ENCODE measurements around the gene COL23A1.

The COL23A1 gene

GRCh38 chr5:178223196-178223773 lies 366.9 kb downstream of the COL23A1 start:
- TF ChIP-seq CTCF (IDR thresholded peaks at IDR 0.05; ENCODE audit: unreplicated experiment in 3 of 3): no peak
- peaks cover 69% of the 10 kb centered on the region for H3K36me3 Mint-ChIP-seq (ENCODE audit: low read depth)
- H3K4me1 Mint-ChIP-seq: peaks cover 13% of the 10 kb centered on the region

GRCh38 chr5:178222292-178222691 lies 367.9 kb downstream of the COL23A1 start:
- H3K27ac Mint-ChIP-seq: no peak overlapping the region
- no peak for TF ChIP-seq CTCF (IDR thresholded peaks at IDR 0.05; ENCODE audit: unreplicated experiment in 3 of 3)
- H3K9me3 Mint-ChIP-seq: no peaks in the 10 kb centered on the region
- H3K27me3 Mint-ChIP-seq (ENCODE audit: low read depth): no peaks in the 10 kb centered on the region
- H3K4me1 Mint-ChIP-seq: peaks cover 13% of the 10 kb centered on the region
- peaks cover 60% of the 10 kb centered on the region for H3K36me3 Mint-ChIP-seq (ENCODE audit: low read depth)
- H3K4me3 Mint-ChIP-seq: no peak overlapping the region

More at GRCh38 chr5:178223196-178223773, 366.9 kb downstream of the COL23A1 start:
- Mint-ChIP-seq H3K4me3 (no peak overlapping the region), H3K27me3 (ENCODE audit: low read depth) (no peaks in the 10 kb centered on the region), H3K9me3 (no peaks in the 10 kb centered on the region), H3K27ac (peak overlapping the region in 1 of 3 experiments; percentile 45)

GRCh38 chr5:178221853-178222252 lies 368.3 kb downstream of the COL23A1 start:
- peaks cover 57% of the 10 kb centered on the region for H3K36me3 Mint-ChIP-seq (ENCODE audit: low read depth)
- H3K4me1 Mint-ChIP-seq: peaks cover 13% of the 10 kb centered on the region
- H3K27me3 Mint-ChIP-seq (ENCODE audit: low read depth): no peaks in the 10 kb centered on the region
- no peaks in the 10 kb centered on the region for H3K9me3 Mint-ChIP-seq
- H3K27ac Mint-ChIP-seq: no peak overlapping the region
- H3K4me3 Mint-ChIP-seq: no peak overlapping the region
- no peak for TF ChIP-seq CTCF (IDR thresholded peaks at IDR 0.05; ENCODE audit: unreplicated experiment in 3 of 3)

GRCh38 chr5:178221282-178221681 lies 368.9 kb downstream of the COL23A1 start:
- TF ChIP-seq CTCF (IDR thresholded peaks at IDR 0.05; ENCODE audit: unreplicated experiment in 3 of 3): no peak
- Mint-ChIP-seq H3K4me3 (no peak overlapping the region), H3K27ac (no peak overlapping the region), H3K36me3 (ENCODE audit: low read depth) (peaks cover 57% of the 10 kb centered on the region), H3K4me1 (peaks cover 13% of the 10 kb centered on the region), H3K9me3 (no peaks in the 10 kb centered on the region), H3K27me3 (ENCODE audit: low read depth) (no peaks in the 10 kb centered on the region)

- Mint-ChIP-seq H3K36me3 (ENCODE audit: low read depth) (peaks cover 63% of the 10 kb centered on the region), H3K4me3 (no peak overlapping the region), H3K27me3 (ENCODE audit: low read depth) (no peaks in the 10 kb centered on the region), H3K9me3 (no peaks in the 10 kb centered on the region), H3K27ac (no peak overlapping the region), H3K4me1 (peaks cover 14% of the 10 kb centered on the region)
- no peak for TF ChIP-seq CTCF (IDR thresholded peaks at IDR 0.05; ENCODE audit: unreplicated experiment in 3 of 3)
Measured at GRCh38 chr5:178218827-178219226, 371.4 kb downstream of the COL23A1 start.

- peaks cover 18% of the 10 kb centered on the region for H3K4me1 Mint-ChIP-seq
- H3K36me3 Mint-ChIP-seq (ENCODE audit: low read depth): peaks cover 65% of the 10 kb centered on the region
- no peak overlapping the region for H3K27ac Mint-ChIP-seq
- TF ChIP-seq CTCF (IDR thresholded peaks at IDR 0.05; ENCODE audit: unreplicated experiment in 3 of 3): no peak
- H3K27me3 Mint-ChIP-seq (ENCODE audit: low read depth): no peaks in the 10 kb centered on the region
- no peaks in the 10 kb centered on the region for H3K9me3 Mint-ChIP-seq
- H3K4me3 Mint-ChIP-seq: no peak overlapping the region
Measured at GRCh38 chr5:178218237-178218776, 371.9 kb downstream of the COL23A1 start.

Measured in nephron (organoid).